Measurements from ENCODE around the gene BTN1A1.

- TF ChIP-seq TBL1XR1 (IDR thresholded peaks at IDR 0.05; ENCODE audit: low read length in 2 of 2) (no peak), RBFOX2 (IDR thresholded peaks at IDR 0.05; ENCODE audit: low read depth, low read length) (no peak), STAT5A (IDR thresholded peaks at IDR 0.05; ENCODE audit: borderline replicate concordance, low read length) (no peak), POLR2AphosphoS5 (IDR thresholded peaks at IDR 0.05; ENCODE audit: control insufficient read depth, insufficient read depth, low read depth, low read length) (no peak), CBX3 (IDR thresholded peaks at IDR 0.05; ENCODE audit: borderline replicate concordance in 1 of 2, low read length in 2 of 2) (no peak), NRF1 (conservative IDR thresholded peaks at IDR 0.05 in 1 of 2, IDR thresholded peaks at IDR 0.05 in 1 of 2) (no peak), REST (IDR thresholded peaks at IDR 0.05; ENCODE audit: borderline replicate concordance) (no peak), REST (CRISPR knock-in tag; IDR thresholded peaks at IDR 0.05; ENCODE audit: low read depth) (no peak), FOXM1 (IDR thresholded peaks at IDR 0.05; ENCODE audit: low read depth) (no peak), FOXM1 (CRISPR knock-in tag; IDR thresholded peaks at IDR 0.05; ENCODE audit: low read depth) (no peak), CTCF (IDR thresholded peaks at IDR 0.05 in 2 of 3, conservative IDR thresholded peaks at IDR 0.05 in 1 of 3; ENCODE audit: insufficient read depth in 2 of 3, low read depth in 1 of 3, low read length in 3 of 3) (no peak), PHF21A (IDR thresholded peaks at IDR 0.05; ENCODE audit: borderline replicate concordance, low read depth) (no peak), RBM22 (IDR thresholded peaks at IDR 0.05; ENCODE audit: low read depth, low read length, poor library complexity, severe bottlenecking) (no peak), ZBTB40 (IDR thresholded peaks at IDR 0.05) (no peak), ZBTB40 (CRISPR knock-in tag; IDR thresholded peaks at IDR 0.05) (no peak)
Observed at GRCh38 chr6:26507658-26508057, 7.6 kb downstream of the BTN1A1 start.
